Fibroblast of skin of back (primary cell): Measurements from ENCODE around the gene OR4D10. TPM values are rescaled to one million over a fixed set of nuclear protein-coding genes. Genes with fewer than 3 reads are reported as not detected.
A peak's percentile ranks its signal among the peaks of the same experiment; 100 is the strongest.
"Not testable (repeated sequence)": the region's sequence is repeated elsewhere in the genome, so short reads cannot be mapped to it uniquely, and the experiment has no call there.

Experiments used
- DNase-seq: peaks from one replicate; pipeline ENCODE4 v3.0.0-alpha.2; 2013
- polyA plus RNA-seq, 2 experiments: library from polyadenylated mRNA; unstranded; fragments of 120-200 nt; gene quantifications; one replicate each; pipeline ENCODE4 v1.2.1, GENCODE V29; 2013; ENCODE audit not compliant: insufficient read length in 2 of 2

Gene OR4D10
- not detected for polyA plus RNA-seq (2013, experiment 1 of 2; ENCODE audit: insufficient read length)
- polyA plus RNA-seq (2013, experiment 2 of 2; ENCODE audit: insufficient read length), result not detected

DNA sequence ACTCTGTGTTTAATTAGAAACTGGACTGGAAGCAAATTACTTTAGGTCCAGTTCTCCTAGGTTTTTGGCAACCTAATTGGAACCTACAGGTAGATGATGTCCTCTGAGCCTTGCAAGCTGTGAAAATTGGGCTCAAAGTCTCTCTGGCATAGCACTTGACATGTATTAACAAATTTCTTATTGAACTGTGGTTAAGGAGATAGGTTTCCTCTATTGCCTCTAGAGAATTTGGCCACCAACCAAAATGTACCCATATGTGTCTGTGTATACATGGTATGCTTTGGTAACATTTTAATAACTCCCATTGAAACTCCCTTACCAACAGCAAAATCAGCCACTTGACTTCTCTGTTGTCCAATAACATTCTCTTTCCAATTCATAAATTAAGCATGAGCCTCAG lies at the start of gene OR4D10:
TSS of gene OR4D10 (plus strand) at position 301 of the 400 bp plus-strand sequence. CDS start 4,115 bp downstream, outside the sequence.
- no peak for DNase-seq

GRCh38 chr11:59423835-59424234 lies 49.3 kb upstream of the OR4D10 start:
- no peak for DNase-seq

DNA sequence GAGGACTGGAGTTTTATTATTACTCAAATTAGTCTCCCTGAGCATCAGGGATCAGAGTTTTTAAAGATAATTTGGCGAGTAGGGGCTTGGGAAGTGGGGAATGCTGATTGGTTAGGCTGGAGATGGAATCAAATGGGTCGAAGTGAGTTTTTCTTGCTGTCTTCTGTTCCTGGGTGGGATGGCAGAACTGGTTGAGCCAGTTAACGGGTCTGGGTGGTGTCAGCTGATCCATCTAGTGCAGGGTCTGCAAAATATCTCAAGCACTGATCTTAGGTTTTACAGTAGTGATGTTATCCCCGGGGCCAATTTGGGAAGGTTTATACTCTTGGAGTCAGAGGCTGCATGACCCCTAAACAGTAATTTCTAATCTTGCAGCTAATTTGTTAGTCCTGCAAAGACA lies 48.0 kb upstream of the OR4D10 start:
- DNase-seq, result no peak

GRCh38 chr11:59426361-59427067 lies 46.6 kb upstream of the OR4D10 start, which contains the start of gene OR5A2:
TSS of gene OR5A2 (minus strand) at chr11:59426413. CDS start at chr11:59422953, 3,460 bp downstream.
- DNase-seq, result no peak

GRCh38 chr11:59427068-59427382 lies 46.1 kb upstream of the OR4D10 start:
- no peak for DNase-seq

- peak; percentile 39 for DNase-seq
These were observed 43.1 kb upstream of the OR4D10 start for GRCh38 chr11:59429924-59430516.

- DNase-seq, result no peak
These were observed 36.9 kb upstream of the OR4D10 start, which contains the start of gene OR5A1 for GRCh38 chr11:59436169-59436568. TSS of gene OR5A1 (plus strand) at chr11:59436469. CDS start at chr11:59443169, 6,700 bp downstream.

DNA sequence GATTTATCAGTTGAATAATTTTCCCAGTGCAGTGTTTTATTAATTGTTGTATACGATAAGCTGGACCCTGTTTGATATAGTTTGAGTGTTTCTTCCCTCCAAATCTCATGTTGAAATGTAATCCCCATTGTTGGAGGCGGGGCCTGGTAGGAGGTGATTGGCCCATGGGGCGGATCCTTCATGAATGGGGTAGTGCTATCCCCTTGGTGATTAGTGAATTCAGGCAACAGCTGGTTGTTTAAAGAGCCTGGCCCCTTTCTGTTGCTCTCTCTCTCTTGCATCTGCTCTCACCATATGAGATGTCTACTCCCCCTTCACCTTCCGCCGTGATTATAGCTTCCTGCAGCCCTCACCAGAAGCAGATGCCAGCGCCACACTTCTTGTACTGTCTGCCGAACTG lies 35.3 kb upstream of the OR4D10 start:
- DNase-seq, result no peak

DNA sequence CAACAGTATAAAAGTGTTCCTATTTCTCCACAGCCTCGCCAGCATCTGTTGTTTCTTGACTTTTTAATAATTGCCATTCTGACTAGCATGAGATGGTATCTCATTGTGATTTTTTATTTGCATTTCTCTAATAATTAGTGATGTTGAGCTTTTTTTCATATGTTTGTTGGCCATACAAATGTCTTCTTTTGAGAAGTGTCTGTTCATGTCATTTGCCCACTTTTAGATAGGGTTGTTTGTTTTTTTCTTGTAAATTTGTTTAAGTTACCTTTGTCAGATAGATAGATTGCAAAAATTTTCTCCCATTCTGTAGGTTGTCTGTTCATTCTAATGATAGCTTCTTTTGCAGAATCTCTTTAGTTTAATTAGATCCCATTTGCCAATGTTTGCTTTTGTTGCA lies 27.5 kb upstream of the OR4D10 start:
- not testable (repeated sequence) for DNase-seq

- DNase-seq, result no peak
These were observed 24.6 kb upstream of the OR4D10 start for GRCh38 chr11:59448484-59448883.

DNA sequence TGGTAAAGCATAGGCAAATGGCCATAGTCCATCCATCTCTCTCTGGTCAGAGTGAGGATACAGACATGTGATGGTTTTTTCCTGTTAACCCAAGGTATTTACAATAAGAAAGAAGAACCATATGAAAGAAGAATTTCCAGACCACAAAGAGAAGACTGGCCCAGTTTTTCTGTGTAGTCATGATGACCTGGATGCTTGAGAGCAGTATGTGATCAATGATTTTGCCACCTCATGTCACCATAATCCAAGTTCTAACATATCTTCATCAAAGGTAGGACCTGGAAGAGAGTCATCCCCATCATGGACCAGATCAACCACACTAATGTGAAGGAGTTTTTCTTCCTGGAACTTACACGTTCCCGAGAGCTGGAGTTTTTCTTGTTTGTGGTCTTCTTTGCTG lies 16.5 kb upstream of the OR4D10 start, which contains the start of gene OR4D6:
TSS of gene OR4D6 (plus strand) at position 301 of the 400 bp plus-strand sequence. CDS start at position 301, 0 bp downstream.
- no peak for DNase-seq

- DNase-seq, result no peak
These were observed 13.2 kb upstream of the OR4D10 start for GRCh38 chr11:59459916-59460315.

- peak; percentile 1 for DNase-seq
These were observed 9.9 kb upstream of the OR4D10 start for GRCh38 chr11:59463190-59463641.

DNA sequence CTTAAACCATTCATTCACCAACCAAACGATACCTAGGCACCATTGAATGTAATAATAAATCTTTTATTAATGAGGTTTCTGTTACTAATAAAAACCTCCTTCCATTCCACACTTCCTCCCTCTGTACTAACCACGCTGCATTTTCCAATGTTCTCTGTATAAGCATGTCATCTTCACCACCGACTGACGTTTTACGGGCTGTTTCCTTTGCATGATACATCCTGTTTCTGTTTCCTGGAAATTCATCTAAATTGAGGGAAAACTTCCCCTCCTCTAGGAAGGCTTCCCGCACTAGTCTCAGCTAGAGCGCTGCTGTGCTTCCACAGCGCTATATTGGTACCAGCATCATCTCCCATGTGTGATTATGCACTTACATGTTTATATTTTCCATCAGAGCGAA lies 2.1 kb downstream of the OR4D10 start:
- no peak for DNase-seq

- DNase-seq, result no peak
These were observed 6.8 kb downstream of the OR4D10 start for GRCh38 chr11:59479906-59480305.

DNA sequence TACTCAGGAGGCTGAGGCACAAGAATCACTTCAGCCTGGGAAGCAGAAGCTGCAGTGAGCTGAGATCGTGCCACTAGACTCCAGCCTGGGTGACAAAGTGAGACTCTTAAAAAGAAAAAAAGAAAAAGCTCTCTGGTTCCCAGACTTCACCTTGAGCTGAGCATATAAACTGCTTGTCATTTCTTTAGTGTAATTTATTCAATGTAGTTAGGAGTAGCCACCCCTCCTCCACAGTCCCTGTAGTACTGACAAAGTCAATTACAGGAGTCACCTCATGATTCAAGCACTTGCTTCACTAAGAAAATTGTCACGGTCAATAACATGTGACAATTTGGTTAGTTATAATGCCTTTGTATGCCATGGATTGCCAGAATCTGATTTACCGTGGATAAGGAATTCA lies 7.2 kb downstream of the OR4D10 start:
- DNase-seq, result no peak

DNA sequence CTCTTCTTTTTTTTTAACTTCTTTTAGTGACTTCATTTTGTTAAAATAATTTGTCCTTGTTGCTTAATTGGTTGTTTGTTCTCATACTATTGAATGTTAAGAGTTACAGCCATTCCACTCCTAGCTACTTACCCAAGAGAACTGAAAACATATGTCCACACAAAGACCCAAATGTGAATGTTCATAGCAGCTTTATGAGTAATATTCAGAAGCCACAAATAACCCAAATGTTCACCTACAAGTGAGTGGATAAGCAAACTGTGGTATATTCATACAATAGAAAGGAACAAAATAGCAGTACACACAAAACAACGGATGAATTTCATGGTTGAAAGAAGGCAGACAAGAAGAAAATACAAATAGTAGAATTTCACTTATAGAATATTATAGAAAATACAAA lies 28.8 kb downstream of the OR4D10 start:
- no peak for DNase-seq

GRCh38 chr11:59503276-59503675 lies 30.2 kb downstream of the OR4D10 start, which contains the start of gene OR4D11:
TSS of gene OR4D11 (plus strand) at chr11:59503576. CDS start at chr11:59503576, 0 bp downstream.
- no peak for DNase-seq

DNA sequence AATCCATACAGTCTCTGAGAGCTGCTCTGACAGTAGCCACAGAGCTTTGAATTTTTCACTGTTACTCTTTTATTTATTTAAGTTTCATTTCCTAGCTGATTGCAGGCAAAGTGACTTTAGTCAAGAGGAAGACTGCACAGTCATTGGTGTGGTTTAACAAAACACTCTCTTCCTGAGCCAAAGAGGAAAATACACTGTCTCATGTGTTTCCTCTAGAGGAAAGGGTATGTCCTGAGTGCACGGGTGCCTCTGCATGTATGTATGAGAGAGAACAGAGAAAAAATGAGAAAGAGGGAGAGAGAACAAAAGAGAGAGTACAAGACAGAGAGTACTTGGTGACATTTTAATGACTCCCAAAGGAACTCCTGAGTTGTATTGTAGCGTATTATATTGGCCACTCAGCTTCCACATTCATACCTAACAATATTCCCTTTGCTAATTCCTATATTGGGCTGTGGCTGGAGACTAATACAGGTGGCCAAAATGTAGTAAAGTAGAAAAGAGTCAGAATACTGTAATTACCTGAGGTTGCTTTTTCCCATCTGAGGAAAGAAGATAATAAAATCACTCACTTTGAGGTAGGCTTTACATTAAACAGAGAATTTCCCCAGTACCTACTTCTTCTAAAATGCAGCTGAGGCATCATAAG lies 38.0 kb downstream of the OR4D10 start, which contains the start of gene OR4D9:
TSS of gene OR4D9 (plus strand) at position 599 of the 649 bp plus-strand sequence. CDS start 3,374 bp downstream, outside the sequence.
- DNase-seq, result no peak

GRCh38 chr11:59511675-59512074 lies 38.6 kb downstream of the OR4D10 start:
- no peak for DNase-seq

GRCh38 chr11:59520139-59520538 lies 47.0 kb downstream of the OR4D10 start:
- DNase-seq, result not testable (repeated sequence)

- no peak for DNase-seq
These were observed 47.6 kb downstream of the OR4D10 start for GRCh38 chr11:59520741-59521140.

- no peak for DNase-seq
These were observed 50.4 kb downstream of the OR4D10 start for GRCh38 chr11:59523541-59523940.
